ENCODE data around the gene GADD45GIP1. TPM values are rescaled to one million over a fixed set of nuclear protein-coding genes. Genes with fewer than 3 reads are reported as not detected.

GADD45GIP1 gene
- total RNA-seq, 1 experiment from 2014 or later = 35.9 TPM

GRCh38 chr19:13001166-13001501 is 44.1 kb upstream of the GADD45GIP1 start:
- peaks cover 17% of the 10 kb centered on the region; the same call in 1 of the 2 replicates for H3K79me2 ChIP-seq (ENCODE audit: insufficient read depth, low read length)
- H3K27ac ChIP-seq (ENCODE audit: low read depth, low read length) = no peak overlapping the region
- ChIA-PET POLR2A (no interaction called here), CTCF (no interaction called here), RAD21 (ENCODE audit: low non-redundant PET in 1 of 2, low total read pairs in 2 of 2, uncharacterized antibody in 2 of 2, unreplicated experiment in 2 of 2) (no interaction called here)
- ATAC-seq = no peak
- H3K36me3 ChIP-seq (ENCODE audit: control insufficient read depth in 1 of 2, insufficient read depth in 2 of 2, low read length in 2 of 2) = peaks cover 0 to 5% of the 10 kb centered on the region in 2 experiments; a peak in 1 of 4 replicates
- TF ChIP-seq JUND (IDR thresholded peaks at IDR 0.05) (no peak), EZH2 (IDR thresholded peaks at IDR 0.05) (no peak), MAX (IDR thresholded peaks at IDR 0.05) (no peak), SIN3A (IDR thresholded peaks at IDR 0.05; ENCODE audit: low read depth) (no peak), POLR2AphosphoS5 (IDR thresholded peaks at IDR 0.05; ENCODE audit: low read depth, low read length) (no peak), CBX3 (IDR thresholded peaks at IDR 0.05; ENCODE audit: low read depth) (no peak), ZNF274 (IDR thresholded peaks at IDR 0.05; ENCODE audit: low read depth, low read length) (no peak), SP1 (IDR thresholded peaks at IDR 0.05; ENCODE audit: low read depth) (no peak), YY1 (IDR thresholded peaks at IDR 0.05; ENCODE audit: extremely low read depth, insufficient replicate concordance, low read depth, low read length) (no peak), EZH2phosphoT487 (IDR thresholded peaks at IDR 0.05; ENCODE audit: borderline replicate concordance) (no peak), CEBPB (IDR thresholded peaks at IDR 0.05; ENCODE audit: low read depth) (no peak)
- H3K4me2 ChIP-seq (ENCODE audit: low read length) = no peak overlapping the region
- H3K4me1 ChIP-seq (ENCODE audit: control insufficient read depth in 1 of 2, insufficient read depth in 2 of 2, low read length in 2 of 2) = peaks cover 3 to 9% of the 10 kb centered on the region in 2 experiments; a peak in 3 of 4 replicates
- no peak for DNase-seq (ENCODE audit: low read depth, low spot score)
- H3K9ac ChIP-seq (ENCODE audit: low read length) = no peak overlapping the region
- no TSS peak for BruUV-seq (replicated peaks)
- no peaks in the 10 kb centered on the region for H3K9me3 ChIP-seq (ENCODE audit: control insufficient read depth in 1 of 2, insufficient read depth in 1 of 2, low read depth in 1 of 2, low read length in 2 of 2)
- no peaks in the 10 kb centered on the region for H4K20me1 ChIP-seq (ENCODE audit: insufficient read depth)
- no peaks in the 10 kb centered on the region for H3K9me2 ChIP-seq (ENCODE audit: insufficient read depth)
- no peak overlapping the region for H2AFZ ChIP-seq (ENCODE audit: low read depth, low read length, poor library complexity, severe bottlenecking)
- no peak overlapping the region for H3K4me3 ChIP-seq (replicated peaks in 1 of 2; ENCODE audit: low read depth in 1 of 2, low read length in 2 of 2)
- intact Hi-C loops (cut with micrococcal nuclease) = no loop called here
- no peaks in the 10 kb centered on the region for H3K27me3 ChIP-seq (ENCODE audit: insufficient read depth, low read length)
